Central memory CD8-positive, alpha-beta T cell (primary cell): ENCODE measurements around the gene TBC1D16.
A peak's percentile ranks its signal among the peaks of the same experiment; 100 is the strongest.

Source experiments
- ATAC-seq: fragments of 150-1000 bp; cut with Tn5 transposase; replicated peaks from 2 replicates; pipeline ENCODE4 v1.10.0; 2022; ENCODE audit warnings: mild to moderate bottlenecking, moderate FRiP score, moderate number of reproducible peaks; ENCODE audit not compliant: poor library complexity, severe bottlenecking; ENCODE audit errors: extremely low read depth
- DNase-seq, 2 donors: peaks; one replicate each; pipeline ENCODE4 v3.0.0; 2021; ENCODE audit warnings: low spot score in 2 of 2
- H3K27ac Mint-ChIP-seq: one replicate; pipeline ENCODE4 v1.8.0; 2022; ENCODE audit warnings: low read depth, mild to moderate bottlenecking, moderate library complexity, mixed read lengths
- H3K27me3 Mint-ChIP-seq: one replicate; pipeline ENCODE4 v1.8.0; 2022; ENCODE audit warnings: mixed read lengths
- H3K36me3 Mint-ChIP-seq: one replicate; pipeline ENCODE4 v1.8.0; 2022; ENCODE audit warnings: mild to moderate bottlenecking, moderate library complexity, mixed read lengths; ENCODE audit not compliant: insufficient read depth
- H3K4me1 Mint-ChIP-seq: one replicate; pipeline ENCODE4 v1.8.0; 2022; ENCODE audit warnings: mixed read lengths
- H3K4me3 Mint-ChIP-seq: one replicate; pipeline ENCODE4 v1.8.0; 2022; ENCODE audit warnings: mild to moderate bottlenecking, moderate library complexity, mixed read lengths
- H3K9me3 Mint-ChIP-seq: one replicate; pipeline ENCODE4 v1.8.0; 2022; ENCODE audit warnings: mixed read lengths

TBC1D16 gene

DNA sequence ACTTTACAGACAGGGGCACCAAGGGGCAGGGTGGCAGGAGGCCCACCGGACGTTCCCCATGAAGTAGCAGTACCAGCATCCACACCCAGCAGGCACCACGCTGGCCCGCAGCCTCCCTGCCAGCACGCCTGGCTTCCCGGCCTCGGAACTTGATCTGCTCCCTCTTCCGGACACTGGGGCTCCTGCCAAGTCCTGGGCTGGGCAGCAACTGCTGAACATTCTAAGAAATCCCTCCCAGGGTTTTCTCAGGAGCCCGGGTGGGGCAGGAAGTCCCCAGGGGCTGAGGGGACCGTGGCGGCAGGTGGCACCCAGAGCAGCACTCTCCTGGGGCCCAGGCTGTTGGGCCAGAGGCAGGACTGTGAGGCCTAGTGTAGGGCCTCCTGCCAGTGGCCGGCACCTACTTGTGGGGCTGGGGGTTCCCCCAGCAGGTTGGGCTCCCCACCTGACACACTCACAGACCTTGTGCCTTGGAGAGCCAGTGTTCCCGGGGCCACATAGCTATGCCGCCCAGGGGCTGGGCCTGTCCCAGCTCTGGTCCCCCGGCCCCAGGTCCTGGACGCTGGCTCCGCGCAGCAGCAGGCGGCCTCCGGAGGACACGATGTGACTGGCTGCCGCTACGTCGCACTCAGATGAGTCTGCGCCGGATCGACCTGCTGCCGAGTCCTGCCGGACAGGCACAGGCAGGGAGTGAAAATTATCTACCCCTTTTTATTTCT lies 110.3 kb downstream of the TBC1D16 start:
- Mint-ChIP-seq H3K27ac (no peak overlapping the region), H3K4me3 (no peak overlapping the region), H3K4me1 (peaks cover 7% of the 10 kb centered on the region), H3K27me3 (peaks cover 29% of the 10 kb centered on the region), H3K9me3 (no peaks in the 10 kb centered on the region), H3K36me3 (no peaks in the 10 kb centered on the region)
- no peak for ATAC-seq
- no peak for DNase-seq

DNA sequence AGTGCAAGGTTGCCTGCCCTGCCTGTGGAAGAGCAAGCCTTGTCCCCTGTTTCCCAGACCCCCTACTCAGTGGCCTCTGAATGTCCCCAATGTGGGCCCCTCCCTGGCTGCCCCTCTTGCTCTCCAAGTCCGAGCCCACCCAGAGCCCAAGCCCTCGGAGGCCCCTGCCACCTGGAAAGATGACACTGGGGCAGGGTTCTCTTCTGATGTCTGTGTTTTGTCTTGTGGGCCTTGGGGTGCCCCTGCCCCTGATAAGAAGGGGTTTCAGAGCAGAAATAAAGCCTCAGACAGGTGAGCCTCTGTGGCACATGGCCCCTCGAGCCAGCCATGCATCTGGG lies 111.1 kb downstream of the TBC1D16 start:
- Mint-ChIP-seq H3K27me3 (peaks cover 29% of the 10 kb centered on the region), H3K4me3 (no peak overlapping the region), H3K9me3 (no peaks in the 10 kb centered on the region), H3K27ac (no peak overlapping the region), H3K4me1 (peaks cover 7% of the 10 kb centered on the region), H3K36me3 (no peaks in the 10 kb centered on the region)
- ATAC-seq, result no peak
- no peak for DNase-seq

DNA sequence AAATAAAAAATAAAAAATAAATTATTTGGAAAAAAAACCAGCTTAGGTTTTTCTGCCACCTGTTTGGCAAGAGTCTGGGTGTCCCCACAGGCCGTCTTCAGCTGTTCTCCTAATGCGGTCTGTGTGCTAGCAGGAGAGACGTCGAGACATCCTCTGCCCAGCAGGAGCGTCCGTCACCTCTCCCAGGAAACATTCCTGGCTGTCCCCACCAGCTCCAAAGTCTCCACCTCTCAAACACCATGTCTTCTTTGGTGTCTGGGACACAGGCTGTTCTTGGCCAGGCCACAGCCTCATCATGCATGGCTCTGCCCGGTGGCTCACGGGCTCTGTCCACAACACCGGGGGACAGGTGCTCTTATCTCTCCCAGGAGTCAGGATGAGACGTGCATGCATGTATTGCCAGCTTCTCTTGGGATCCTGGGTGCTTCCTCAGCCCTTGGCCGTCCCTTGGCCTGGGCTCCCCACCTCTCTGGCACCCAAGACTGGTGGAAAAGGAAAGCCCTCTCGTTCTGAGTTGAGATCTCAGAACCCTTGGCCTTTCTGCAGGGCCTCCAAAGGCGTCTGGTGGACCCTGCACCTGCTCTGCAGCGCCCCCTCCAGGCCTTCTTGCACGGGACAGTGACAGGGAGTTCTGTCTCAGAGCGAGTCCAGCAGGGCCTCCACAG lies 111.6 kb downstream of the TBC1D16 start:
- DNase-seq, result no peak

DNA sequence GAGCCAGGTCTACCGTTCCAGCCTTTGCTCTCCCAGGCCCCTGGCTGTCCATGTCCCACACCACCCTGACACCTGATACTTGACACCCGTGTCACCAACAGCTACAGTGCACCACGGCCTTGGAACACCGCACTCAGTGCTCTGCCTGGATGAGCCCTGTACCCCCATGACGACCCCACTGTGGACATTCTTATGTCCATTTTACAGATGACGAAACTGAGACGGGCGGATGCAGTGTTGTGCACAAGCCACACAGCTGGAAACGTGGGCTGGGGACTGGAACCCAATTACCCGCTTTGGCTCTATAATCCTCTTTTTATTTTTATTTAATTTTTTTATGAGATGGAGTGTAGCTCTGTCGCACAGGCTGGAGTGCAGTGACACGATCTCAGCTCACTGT lies 112.9 kb downstream of the TBC1D16 start:
- Mint-ChIP-seq H3K9me3 (no peaks in the 10 kb centered on the region), H3K27me3 (peaks cover 25% of the 10 kb centered on the region), H3K36me3 (no peaks in the 10 kb centered on the region), H3K27ac (no peak overlapping the region), H3K4me1 (peaks cover 4% of the 10 kb centered on the region), H3K4me3 (no peak overlapping the region)
- DNase-seq (no peak), ATAC-seq (no peak)

More for the DNA sequence above, 111.6 kb downstream of the TBC1D16 start:
- no peak overlapping the region for H3K27ac Mint-ChIP-seq
- no peak for ATAC-seq
- H3K36me3 Mint-ChIP-seq, result no peaks in the 10 kb centered on the region
- peaks cover 33% of the 10 kb centered on the region for H3K27me3 Mint-ChIP-seq
- no peak overlapping the region for H3K4me3 Mint-ChIP-seq
- H3K4me1 Mint-ChIP-seq, result peaks cover 7% of the 10 kb centered on the region
- no peaks in the 10 kb centered on the region for H3K9me3 Mint-ChIP-seq

DNA sequence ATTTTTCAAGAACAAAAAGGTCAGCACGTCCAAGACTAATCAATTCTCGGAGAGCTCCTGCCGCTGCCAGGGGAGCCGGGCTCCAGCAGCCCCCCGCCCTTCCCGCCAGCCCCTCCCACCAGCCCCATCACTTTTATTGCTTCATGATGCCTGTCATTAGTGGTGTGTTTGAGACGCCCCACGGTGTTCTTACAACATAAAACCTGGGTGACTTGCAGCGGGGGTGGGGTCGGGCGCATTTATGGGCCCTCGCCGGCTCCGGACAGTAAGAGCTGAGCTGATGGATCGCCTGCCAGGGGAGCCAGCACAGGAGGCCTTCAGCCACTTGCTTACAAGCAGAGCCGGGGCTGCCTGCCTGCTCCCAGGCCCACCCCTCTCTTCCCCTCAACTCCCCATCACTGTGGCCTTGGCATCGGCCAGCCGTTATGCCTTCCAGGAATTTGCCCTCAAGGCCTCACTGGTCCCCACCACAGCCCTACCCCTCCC lies 113.5 kb downstream of the TBC1D16 start:
- ATAC-seq (no peak), DNase-seq (no peak)
- Mint-ChIP-seq H3K36me3 (no peaks in the 10 kb centered on the region), H3K27ac (no peak overlapping the region), H3K9me3 (no peaks in the 10 kb centered on the region), H3K4me3 (no peak overlapping the region), H3K27me3 (peaks cover 20% of the 10 kb centered on the region), H3K4me1 (no peaks in the 10 kb centered on the region)

DNA sequence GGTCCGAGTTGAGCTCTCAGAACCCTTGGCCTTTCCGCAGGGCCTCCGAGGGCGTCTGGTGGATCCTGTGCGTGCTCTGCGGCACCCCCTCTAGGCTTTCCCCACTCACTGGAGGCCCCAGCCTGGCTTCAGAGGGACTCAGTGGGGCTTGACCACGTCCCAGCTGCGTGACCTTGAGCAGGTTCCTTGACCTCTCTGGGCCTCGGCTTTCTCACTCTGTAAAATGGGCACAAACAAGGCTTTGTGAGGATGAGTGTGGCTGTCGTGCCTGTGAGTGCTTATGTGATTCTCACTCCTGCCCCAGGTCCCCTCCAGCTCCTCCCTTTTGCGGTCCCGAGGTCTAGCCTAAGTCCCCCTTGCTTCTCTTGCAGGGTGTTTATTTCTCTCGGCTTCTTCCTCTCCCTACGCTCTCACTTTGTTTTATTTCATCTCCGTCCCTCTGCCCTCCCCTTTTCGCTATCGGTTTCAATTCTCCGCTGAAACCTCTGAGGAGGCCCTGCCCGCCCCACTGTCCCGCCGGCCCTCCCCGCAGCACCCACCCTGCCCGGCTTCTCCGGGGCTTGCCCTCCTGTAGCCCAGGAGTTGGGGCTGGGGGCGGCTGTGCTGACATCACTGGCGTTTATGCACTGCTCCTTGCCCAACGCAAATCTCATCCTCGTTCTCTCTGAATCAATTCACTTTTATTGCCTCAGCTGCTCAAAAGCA lies 114.1 kb downstream of the TBC1D16 start:
- Mint-ChIP-seq H3K9me3 (no peaks in the 10 kb centered on the region), H3K27me3 (peaks cover 20% of the 10 kb centered on the region), H3K36me3 (no peaks in the 10 kb centered on the region), H3K27ac (no peak overlapping the region), H3K4me3 (peak overlapping the region; percentile 26), H3K4me1 (no peaks in the 10 kb centered on the region)
- peak; percentile 32 for ATAC-seq
- DNase-seq, result no peak

DNA sequence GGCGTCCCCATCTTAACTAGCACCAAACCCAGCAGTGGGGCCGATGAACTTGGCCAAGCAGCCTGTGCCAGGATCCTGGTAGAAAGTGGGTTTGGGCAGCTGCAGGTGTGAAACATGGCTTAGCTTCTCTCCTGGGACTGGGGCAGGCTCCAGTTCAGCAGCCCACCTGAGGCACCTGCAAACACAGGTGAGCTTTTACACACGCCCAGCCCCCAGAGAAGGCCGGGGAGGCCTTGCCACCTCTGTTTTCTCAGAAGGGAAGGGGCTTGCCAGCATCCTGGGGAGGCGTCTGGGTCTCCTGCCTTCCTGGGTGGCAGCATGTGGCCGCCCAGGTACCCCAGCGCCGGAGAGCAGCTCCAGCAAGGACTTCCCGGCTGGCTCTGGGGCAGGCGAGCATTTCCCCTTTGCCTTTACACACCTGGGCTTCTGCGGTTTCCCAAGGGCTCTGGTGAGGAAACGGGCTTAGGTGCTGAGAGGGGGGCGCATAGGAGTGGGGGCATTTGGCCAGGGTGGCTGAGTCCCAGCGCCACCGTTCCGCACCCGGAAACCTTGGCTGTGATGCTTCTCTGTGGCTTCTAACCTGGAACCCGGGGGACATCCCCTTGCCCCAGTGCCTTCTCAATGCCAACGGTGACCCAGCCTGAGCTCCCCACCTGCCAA lies 114.8 kb downstream of the TBC1D16 start:
- ATAC-seq (no peak), DNase-seq (no peak)
- H3K27ac Mint-ChIP-seq, result no peak overlapping the region
- H3K27me3 Mint-ChIP-seq, result peaks cover 20% of the 10 kb centered on the region
- peak overlapping the region; percentile 26 for H3K4me3 Mint-ChIP-seq
- H3K36me3 Mint-ChIP-seq, result no peaks in the 10 kb centered on the region
- no peaks in the 10 kb centered on the region for H3K9me3 Mint-ChIP-seq
- H3K4me1 Mint-ChIP-seq, result no peaks in the 10 kb centered on the region

DNA sequence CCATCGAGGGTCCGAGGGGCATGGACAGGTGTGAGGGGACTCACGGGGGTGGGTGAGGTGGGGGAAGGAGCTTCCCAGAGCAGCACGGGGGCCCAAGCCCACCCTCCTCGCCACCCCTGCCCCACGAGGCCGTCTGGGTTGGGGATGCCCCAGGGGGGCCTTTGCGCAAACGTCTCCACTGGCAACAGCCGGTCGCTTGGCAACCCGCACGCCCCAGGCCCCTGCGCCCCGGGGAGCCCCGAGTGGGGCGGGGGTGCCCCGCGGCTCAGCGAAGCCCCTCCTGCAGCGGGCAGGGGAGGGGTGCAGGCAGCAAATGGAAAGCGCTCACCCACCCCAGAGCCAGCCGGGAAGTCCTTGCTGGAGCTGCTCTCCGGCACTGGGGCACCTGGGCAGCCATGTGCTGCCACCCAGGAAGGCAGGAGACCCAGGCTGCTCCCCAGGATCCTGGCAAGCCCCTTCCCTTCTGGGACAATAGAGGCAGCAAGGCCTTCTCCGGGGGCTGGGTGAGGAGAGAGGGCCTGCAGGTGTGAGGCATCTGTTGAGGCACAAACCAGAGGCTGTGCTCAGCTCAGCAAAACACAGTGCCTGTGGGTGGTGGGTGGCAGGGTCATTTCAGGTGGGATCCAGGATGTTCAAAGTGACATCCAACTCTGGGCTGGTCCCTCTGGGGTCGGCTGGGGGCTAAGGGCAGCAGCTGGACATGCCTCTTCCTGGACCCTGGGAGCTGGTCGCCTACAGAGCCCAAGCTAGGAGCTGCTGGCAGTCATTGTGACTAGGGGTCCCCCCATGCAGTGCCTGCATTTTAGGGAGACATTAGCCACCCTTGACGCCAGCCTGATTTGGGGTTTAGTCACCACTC lies 115.6 kb downstream of the TBC1D16 start:
- no peak for ATAC-seq
- Mint-ChIP-seq H3K36me3 (no peaks in the 10 kb centered on the region), H3K27me3 (peaks cover 25% of the 10 kb centered on the region), H3K27ac (no peak overlapping the region), H3K4me1 (no peaks in the 10 kb centered on the region), H3K4me3 (no peak overlapping the region), H3K9me3 (no peaks in the 10 kb centered on the region)
- no peak for DNase-seq

DNA sequence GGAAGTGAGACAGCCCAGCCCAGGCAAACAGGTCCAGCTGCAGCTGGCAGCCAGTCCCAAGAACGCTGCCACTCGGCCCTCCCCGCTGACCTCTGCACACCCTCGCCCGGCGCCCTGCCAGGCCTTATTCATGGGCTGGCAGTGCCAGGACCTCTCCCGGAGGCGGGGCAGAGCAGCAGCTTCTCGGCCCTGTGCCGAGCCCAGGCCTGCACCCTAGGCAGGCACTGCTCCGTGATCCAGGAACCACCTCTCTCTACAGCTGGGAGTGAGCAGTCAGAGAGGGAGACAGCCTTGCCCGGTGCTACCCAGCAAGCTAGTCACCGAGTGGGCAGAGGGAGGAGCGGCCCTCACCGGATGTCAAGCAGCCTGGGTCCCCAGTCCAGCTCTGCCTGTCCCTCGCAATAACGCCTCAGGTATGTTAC lies 116.5 kb downstream of the TBC1D16 start:
- Mint-ChIP-seq H3K4me1 (no peaks in the 10 kb centered on the region), H3K4me3 (no peak overlapping the region), H3K27ac (no peak overlapping the region), H3K9me3 (no peaks in the 10 kb centered on the region), H3K27me3 (peaks cover 21% of the 10 kb centered on the region), H3K36me3 (no peaks in the 10 kb centered on the region)
- DNase-seq (no peak), ATAC-seq (no peak)

DNA sequence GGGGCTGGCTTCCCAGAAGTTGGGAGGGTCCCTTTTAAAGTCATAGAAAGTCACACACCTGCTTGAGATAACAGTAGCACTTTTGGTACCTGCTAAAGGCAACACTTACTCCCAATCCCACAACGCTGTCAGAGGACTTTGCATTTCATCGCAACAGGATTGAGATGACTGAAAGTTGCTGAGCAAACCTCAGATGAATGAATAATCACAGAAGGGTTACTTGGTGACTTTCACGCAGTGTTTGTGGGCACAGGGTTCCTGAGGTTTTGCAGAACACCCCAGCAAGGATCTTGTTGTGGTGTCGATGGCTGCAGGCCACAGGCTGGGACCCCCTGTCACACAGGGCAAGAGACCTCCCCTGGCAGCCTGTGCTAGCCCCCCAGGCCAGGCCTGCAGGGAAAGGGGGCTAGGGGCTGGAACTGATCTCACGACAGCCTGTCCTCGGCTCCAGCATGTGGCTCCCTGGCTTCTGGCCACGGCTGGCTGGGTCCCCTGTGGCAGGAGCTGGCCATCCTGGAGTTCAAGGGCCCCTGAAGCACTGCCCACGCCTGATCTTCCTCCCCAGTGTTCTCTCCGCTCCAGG lies 117.0 kb downstream of the TBC1D16 start:
- Mint-ChIP-seq H3K27ac (no peak overlapping the region), H3K9me3 (no peaks in the 10 kb centered on the region), H3K27me3 (peaks cover 21% of the 10 kb centered on the region), H3K4me3 (no peak overlapping the region), H3K36me3 (no peaks in the 10 kb centered on the region), H3K4me1 (no peaks in the 10 kb centered on the region)
- no peak for ATAC-seq
- DNase-seq, result no peak

DNA sequence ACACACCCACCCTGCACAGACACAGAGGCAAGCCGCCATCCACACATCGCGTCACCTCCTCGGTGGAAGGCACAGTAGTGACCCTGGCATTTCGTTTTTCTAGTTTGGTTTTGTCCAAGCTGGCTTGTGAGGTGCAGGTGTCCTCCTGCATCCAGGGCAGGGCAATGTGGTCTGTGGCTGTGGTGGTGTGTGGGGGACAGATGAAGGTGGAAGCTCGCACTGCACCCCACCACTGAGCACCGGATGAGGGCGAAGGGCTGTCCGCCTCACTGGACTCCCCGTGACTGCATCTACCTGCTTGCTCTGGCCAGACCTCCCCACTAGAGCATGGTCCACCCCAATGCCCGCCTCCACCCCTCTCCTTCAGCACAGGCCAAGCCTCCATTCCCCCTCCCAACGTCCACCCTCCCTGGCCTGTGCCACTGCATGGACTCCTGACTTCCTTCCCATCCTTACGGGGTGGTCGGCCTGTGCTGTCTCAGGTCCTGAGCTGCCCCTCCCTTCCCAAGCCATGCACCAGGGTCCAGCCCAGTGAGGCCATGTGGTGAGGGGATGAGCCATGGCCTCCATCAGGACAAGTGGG lies 117.7 kb downstream of the TBC1D16 start:
- ATAC-seq, result no peak
- Mint-ChIP-seq H3K4me3 (no peak overlapping the region), H3K27me3 (peaks cover 21% of the 10 kb centered on the region), H3K4me1 (no peaks in the 10 kb centered on the region), H3K36me3 (no peaks in the 10 kb centered on the region), H3K27ac (no peak overlapping the region), H3K9me3 (no peaks in the 10 kb centered on the region)
- no peak for DNase-seq
